Measurements from ENCODE around the gene MAN2B2.

MAN2B2 gene

DNA sequence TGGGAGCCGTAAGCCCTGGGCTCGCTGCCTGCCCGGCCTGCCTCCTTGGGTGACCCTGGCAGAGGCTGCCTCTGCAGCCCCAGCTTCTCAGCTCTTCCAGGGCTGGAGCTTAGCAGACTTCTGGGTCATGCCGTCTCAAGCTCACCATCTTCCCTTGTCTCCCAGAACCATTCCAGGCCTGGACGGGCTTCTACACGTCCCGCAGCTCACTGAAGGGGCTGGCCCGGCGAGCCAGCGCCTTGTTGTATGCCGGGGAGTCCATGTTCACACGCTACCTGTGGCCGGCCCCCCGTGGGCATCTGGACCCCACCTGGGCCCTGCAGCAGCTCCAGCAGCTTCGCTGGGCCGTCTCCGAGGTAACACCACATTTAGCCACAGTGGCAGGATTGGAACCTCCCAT lies 22.0 kb downstream of the MAN2B2 start:
- no peak for DNase-seq

DNA sequence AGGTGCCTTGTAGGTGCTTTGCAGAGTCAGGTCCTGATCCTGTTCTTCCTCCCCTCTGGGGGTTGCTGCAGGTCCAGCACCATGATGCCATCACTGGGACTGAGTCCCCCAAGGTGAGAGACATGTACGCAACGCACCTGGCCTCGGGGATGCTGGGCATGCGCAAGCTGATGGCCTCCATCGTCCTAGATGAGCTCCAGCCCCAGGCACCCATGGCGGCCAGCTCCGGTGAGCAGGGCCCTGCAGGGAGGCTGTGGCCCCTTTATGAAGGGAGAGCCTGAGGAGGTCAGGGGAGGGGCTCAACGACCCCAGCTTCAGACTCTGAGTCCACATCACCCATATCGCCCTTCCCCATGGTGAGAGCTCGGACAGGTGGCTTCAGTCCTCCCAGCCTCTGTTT lies 23.1 kb downstream of the MAN2B2 start:
- no peak for DNase-seq

DNA sequence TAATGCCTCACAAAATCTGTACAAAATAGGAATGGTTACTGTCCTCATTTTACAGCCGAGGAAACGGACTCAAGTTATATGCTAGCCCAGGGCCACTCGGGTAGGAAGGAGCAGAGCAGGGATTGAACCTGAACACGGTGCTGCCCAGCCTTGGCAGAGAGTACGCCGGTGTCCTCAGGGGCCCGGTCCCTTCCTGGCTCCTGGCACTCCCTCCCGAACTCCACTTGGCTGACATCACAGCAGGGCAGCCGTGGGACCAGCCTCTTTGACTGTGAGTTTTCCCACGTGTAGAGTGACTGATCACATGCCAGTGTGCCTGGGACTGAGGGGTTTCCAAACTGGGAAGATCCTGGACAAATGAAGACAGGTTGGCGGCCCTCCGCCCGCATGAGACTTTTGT lies 23.7 kb downstream of the MAN2B2 start:
- no peak for DNase-seq

GRCh38 chr4:6601661-6602250 lies 26.8 kb downstream of the MAN2B2 start:
- DNase-seq = no peak

- no peak for DNase-seq
Measured at GRCh38 chr4:6602289-6602688, 27.3 kb downstream of the MAN2B2 start.

DNA sequence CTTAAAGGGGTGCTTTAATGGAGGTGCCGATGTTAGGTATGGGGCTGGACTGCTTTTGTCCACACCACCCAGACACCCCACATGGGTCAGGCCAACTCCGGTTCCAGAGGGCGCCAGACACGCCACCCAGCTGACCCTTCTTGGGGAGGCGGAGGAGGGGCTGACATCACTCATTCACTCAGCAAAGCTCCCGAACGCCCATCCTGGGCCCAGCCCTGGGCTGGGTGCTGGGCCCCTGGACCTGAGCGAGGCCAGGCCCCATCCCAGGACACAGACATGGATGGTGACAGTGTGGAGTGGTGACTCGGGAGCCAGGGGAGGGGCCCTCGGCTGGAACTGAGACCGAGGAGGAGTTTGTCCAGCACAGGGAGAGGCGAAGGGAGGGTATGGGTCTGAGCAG lies 28.1 kb downstream of the MAN2B2 start:
- DNase-seq = no peak

GRCh38 chr4:6605114-6605513 lies 30.1 kb downstream of the MAN2B2 start:
- no peak for DNase-seq

DNA sequence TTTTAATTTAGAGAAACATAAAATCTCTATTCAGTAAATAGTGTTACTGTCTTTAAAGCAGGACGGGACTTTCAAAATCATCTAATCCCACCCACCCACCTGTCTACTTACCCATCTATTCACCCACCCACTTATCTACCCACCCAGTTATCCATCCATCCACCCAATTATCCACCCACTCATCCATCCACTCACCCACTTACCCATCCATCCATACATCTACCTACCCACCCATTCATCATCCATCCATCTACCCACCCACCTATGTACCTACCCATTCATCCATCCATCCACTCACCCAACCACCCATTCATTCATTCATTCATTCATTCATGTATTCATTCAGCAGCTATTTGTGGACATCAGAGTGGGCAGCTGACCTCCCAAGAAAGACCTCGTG lies 30.6 kb downstream of the MAN2B2 start:
- DNase-seq = no peak

DNA sequence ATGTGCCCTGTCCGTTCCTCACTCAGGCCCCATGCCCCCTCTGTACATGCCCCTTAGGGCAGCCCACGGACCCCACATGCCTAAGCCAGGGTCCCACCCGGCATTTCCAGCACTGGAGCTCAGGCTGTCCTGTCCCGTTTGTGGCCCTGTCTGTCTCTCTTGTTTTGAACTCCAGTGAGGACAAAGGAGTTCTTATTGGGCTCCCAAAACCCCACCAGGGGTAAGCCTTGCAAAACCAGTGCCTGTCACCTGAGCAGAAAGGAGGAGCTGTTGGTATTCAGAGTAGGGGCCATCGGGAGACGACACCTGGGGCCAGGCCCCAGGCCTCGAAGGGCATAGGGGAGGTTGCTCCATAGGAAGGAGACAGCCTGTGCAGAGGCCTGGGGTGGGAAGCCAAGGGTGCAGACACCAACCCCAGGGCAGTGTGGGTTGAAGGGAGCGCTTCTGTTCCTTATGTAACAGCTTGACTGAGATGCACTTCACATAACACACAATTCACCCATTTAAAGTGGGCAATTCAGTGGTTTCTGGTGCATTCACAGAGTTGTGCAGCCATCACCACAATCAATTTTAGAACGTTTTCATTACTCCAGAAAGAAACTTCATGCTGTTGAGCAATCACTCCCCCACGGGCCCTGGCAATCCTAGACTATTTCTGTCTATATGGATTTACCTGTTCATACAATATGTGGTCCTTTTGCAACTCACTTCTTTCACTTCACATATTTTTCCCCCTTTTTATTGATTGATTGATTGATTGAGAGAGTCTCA lies 31.7 kb downstream of the MAN2B2 start:
- DNase-seq = no peak

- no peak for DNase-seq
Measured at GRCh38 chr4:6607368-6608055, 32.5 kb downstream of the MAN2B2 start.

GRCh38 chr4:6608758-6609414 lies 33.9 kb downstream of the MAN2B2 start:
- DNase-seq = no peak

- DNase-seq = no peak
Measured at GRCh38 chr4:6609415-6610079, 34.6 kb downstream of the MAN2B2 start.

GRCh38 chr4:6610856-6611430 lies 36.0 kb downstream of the MAN2B2 start:
- no peak for DNase-seq

- DNase-seq = no peak
Measured at GRCh38 chr4:6612961-6613675, 38.1 kb downstream of the MAN2B2 start.

GRCh38 chr4:6613676-6614651 lies 39.0 kb downstream of the MAN2B2 start:
- DNase-seq = no peak

DNA sequence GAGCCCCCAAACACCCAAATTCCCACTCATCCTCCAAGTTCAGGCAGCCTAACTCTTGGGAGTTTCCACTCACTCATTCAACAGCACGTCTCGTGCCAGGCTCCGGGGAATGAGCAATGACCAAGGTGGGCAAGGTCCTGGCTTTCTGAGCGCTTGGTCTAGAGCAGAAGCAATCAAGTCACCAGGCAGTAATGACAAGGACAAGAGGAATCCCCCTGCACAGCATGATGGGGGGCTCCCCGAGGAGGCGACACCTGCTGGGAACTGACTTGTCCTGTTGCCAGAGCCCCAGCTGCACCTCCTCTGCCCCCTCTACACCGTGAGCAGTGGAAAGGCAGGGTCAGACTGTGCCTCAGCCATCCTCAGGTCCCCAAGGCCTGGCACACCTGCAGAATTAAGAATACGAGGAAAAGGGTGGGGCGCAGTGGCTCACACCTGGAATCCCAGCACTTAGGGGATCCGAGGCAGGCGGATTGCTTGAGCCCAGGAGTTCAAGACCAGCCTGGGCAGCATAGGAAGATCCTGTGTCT lies 39.8 kb downstream of the MAN2B2 start:
- no peak for DNase-seq

DNA sequence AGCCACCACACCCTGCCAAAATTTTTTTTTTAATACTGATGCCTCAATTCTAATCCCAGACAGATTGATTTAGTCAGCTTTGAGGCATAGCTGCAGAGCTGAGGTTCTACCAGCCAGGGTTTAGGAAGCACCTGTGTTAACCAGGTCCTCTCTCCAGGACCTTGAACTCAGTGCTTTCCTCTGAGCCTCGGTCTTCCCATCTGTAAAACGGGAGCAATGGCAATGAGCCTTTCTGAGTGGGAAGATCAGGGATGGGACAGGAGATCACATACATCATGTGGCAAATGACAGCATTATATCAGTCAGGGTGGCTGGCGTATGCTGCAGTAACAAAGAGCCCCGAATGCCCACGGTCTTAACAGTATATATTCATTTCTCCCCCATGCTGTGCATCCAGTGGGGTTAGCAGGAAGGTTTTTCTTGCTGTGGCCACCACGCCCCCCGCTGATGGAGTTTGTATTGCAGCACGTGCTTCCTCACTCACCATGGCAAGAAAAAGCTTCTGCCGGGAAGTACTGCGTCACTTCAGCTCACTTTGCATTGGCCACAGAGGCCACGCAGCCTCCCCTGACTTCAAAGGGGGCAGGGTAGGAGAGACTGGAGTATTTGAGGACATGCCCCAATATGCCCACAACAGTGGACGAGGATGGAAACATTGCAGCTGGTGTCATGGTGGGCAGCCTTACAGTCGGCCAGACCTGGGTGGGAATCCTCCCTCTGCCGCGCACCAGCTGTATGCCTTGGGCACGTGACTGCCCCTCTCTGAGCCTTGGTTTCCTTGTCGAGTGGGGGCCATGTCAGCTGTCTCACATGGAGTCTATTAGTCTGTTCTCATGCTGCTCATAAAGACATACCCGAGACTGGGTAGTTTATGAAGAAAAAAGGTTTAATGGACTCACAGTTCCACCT lies 41.4 kb downstream of the MAN2B2 start:
- no peak for DNase-seq

- DNase-seq = no peak
Measured at GRCh38 chr4:6617246-6617645, 42.3 kb downstream of the MAN2B2 start.

DNA sequence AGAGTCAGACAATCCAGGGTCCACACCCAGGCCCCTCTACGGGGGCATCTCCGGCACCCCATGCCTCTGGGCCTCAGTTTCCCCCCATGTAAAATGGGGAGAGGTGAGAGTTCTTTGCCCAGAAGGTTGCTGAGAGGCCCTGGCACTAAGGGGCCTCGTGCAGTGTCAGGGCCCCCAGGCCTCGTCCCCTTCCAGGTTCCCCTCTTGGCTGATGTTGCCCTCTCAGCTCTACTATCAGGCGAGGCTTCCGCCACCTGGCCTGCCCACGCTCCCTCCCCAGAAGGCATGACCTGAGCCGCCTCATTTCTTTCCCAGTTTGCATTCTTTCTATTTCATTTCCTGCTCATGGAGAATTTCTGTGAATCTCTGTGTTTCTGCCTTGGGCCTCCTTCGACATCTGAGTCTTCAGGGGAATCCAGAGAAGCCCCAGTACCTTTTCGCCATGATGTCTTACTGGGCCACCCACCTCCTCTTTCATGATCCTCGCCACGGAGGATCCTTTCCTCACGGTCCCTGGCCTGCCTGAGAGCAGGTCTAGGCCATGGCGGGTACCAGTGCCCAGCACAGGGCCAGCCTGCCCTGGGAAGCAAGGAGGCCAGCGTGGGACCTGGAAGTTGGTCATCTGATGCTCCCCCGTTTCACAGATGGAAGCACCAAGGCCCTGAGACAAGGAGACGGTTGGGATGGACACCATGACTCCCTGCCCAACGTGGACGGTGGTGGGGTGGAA lies 43.6 kb downstream of the MAN2B2 start:
- no peak for DNase-seq

Measured in retina (tissue), 1 donor.